ENCODE data around the gene ISY1. TPM values are rescaled to one million over a fixed set of nuclear protein-coding genes. Genes with fewer than 3 reads are reported as not detected.
"Not testable (repeated sequence)": the region's sequence is repeated elsewhere in the genome, so short reads cannot be mapped to it uniquely, and the experiment has no call there.

ISY1 gene
- total and polyA plus RNA-seq, 8 donors: 5.4 to 31.5 (median 13.2) TPM

DNA sequence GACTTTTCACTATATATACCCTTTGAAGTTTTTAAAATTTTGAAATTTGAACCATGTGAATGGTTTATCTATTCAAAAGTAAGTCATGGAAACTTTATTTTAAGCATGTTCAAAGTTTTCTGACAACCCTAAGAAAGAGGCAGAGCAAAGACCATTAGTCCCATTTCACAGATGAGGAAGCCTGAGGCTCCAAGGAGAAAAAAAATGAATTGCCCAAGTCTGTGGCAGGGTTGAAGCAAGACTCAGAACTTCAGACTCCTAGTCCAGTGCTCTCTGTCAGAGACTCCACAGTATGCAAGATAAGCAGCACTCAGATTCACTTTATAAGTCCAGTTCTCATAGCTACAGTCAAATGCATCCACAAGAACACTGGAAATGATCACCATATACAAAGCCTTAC is 43.7 kb downstream of the ISY1 start:
- intact Hi-C loops (cut with DNase I; ENCODE audit: low total_unique reads): no loop called here
- no peak overlapping the region for H3K4me3 ChIP-seq
- peaks cover 30 to 64% (median 52%) of the 10 kb centered on the region in 4 donors for H3K4me1 ChIP-seq
- H3K9me3 ChIP-seq: no peaks in the 10 kb centered on the region
- DNase-seq: no peak
- no peaks in the 10 kb centered on the region for H3K27me3 ChIP-seq
- peaks cover 8 to 48% (median 32%) of the 10 kb centered on the region in 4 donors for H3K36me3 ChIP-seq
- TF ChIP-seq, protein P1, sequence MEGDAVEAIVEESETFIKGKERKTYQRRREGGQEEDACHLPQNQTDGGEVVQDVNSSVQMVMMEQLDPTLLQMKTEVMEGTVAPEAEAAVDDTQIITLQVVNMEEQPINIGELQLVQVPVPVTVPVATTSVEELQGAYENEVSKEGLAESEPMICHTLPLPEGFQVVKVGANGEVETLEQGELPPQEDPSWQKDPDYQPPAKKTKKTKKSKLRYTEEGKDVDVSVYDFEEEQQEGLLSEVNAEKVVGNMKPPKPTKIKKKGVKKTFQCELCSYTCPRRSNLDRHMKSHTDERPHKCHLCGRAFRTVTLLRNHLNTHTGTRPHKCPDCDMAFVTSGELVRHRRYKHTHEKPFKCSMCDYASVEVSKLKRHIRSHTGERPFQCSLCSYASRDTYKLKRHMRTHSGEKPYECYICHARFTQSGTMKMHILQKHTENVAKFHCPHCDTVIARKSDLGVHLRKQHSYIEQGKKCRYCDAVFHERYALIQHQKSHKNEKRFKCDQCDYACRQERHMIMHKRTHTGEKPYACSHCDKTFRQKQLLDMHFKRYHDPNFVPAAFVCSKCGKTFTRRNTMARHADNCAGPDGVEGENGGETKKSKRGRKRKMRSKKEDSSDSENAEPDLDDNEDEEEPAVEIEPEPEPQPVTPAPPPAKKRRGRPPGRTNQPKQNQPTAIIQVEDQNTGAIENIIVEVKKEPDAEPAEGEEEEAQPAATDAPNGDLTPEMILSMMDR (IDR thresholded peaks at IDR 0.05): no peak
- TF ChIP-seq EP300 (IDR thresholded peaks at IDR 0.05) (no peak), POLR2AphosphoS5 (IDR thresholded peaks at IDR 0.05) (no peak), POLR2A (IDR thresholded peaks at IDR 0.05) (no peak)
- H3K27ac ChIP-seq: peak overlapping the region in 1 of 5 donors; percentile 55

DNA sequence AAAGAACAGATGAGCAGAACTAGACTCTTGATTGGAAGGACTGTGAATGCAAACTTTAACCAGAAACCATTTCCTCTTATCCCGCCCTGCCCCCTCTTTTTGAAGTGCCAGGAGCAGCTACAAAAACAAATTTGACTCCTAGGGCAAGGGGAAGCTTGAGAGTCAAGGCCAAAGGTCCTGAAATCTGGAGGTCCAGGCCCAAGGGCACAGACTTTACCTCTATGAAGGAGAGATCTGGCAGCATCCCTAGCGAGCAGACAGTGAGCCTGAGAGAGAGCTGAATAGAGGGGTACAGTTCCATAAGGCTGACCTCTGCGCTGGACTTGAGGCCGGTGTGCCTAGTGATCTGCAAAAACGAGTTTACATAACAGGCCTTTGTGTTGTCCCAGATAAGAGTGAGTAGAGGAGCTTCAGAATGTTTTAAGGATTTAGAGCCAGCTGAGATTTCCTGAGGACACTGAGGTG is 44.3 kb downstream of the ISY1 start:
- Histone ChIP-seq H3K9me3 (no peaks in the 10 kb centered on the region), H3K4me1 (peaks cover 30 to 62% (median 49%) of the 10 kb centered on the region in 4 donors), H3K4me3 (peak overlapping the region in 1 of 4 donors; percentile 13), H3K27me3 (no peaks in the 10 kb centered on the region), H3K36me3 (peaks cover 8 to 54% (median 36%) of the 10 kb centered on the region in 4 donors), H3K27ac (peak overlapping the region in 4 of 5 donors; percentile 2 to 55 (median 46))
- TF ChIP-seq POLR2A (IDR thresholded peaks at IDR 0.05) (no peak), EP300 (IDR thresholded peaks at IDR 0.05) (no peak), POLR2AphosphoS5 (IDR thresholded peaks at IDR 0.05) (no peak)
- TF ChIP-seq, protein P1 (IDR thresholded peaks at IDR 0.05): no peak
- DNase-seq: peak in 1 of 2 donors; percentile 28
- intact Hi-C loops (cut with DNase I; ENCODE audit: low total_unique reads): no loop called here
- WGBS, 5 donors: 14 to 37% (median 33%) methylated on average over 5 of the region's 5 CpGs

- 85 to 87% (median 87%) methylated on average over 6 of the region's 6 CpGs for WGBS, 5 donors
- Histone ChIP-seq H3K27ac (no peak overlapping the region), H3K36me3 (peaks cover 8 to 73% (median 53%) of the 10 kb centered on the region in 4 donors), H3K9me3 (no peaks in the 10 kb centered on the region), H3K4me3 (no peak overlapping the region), H3K27me3 (no peaks in the 10 kb centered on the region), H3K4me1 (peaks cover 21 to 52% (median 37%) of the 10 kb centered on the region in 4 donors)
- no peak for DNase-seq
- intact Hi-C loops (cut with DNase I; ENCODE audit: low total_unique reads): no loop called here
- TF ChIP-seq EP300 (IDR thresholded peaks at IDR 0.05): no peak
- TF ChIP-seq POLR2AphosphoS5 (IDR thresholded peaks at IDR 0.05): no peak
- TF ChIP-seq, protein P1 (IDR thresholded peaks at IDR 0.05): no peak
- TF ChIP-seq POLR2A (IDR thresholded peaks at IDR 0.05): no peak
Observed at GRCh38 chr3:129114455-129114854, 46.4 kb downstream of the ISY1 start.

DNA sequence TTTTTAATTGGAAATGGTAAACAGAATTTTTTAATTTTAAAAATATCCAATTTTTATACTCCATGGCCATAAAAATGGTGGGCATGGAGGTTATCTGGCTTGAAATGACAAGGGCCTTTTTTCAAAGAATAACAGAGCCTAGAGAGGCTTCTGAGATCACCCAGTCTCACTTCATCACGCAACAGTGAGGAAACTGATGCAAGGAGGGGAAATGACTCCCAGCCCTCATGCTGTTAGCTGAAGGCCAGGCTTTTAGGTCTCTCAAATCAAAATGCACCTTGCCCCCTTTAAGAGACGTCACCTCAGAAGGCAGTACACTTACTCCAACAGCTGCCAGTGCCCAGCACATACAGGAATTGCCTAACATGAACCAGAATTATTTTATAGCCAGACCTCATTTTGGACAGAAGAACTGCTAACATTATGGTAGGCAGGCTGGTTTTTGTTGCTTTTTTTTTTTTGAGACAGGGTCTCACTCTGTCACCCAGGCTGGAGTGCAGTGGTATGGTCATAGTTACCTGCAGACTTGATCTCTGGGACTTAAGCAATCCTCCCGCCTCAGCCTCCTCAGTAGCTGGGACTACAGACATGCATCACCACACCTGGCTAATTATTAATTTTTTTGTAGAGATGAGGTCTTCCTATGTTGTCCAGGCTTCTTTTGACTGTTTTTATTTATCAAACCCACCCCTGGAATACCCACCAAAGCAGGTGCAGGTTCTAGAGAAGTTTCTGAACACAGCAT is 48.4 kb downstream of the ISY1 start:
- Histone ChIP-seq H3K4me1 (peaks cover 10 to 42% (median 22%) of the 10 kb centered on the region in 4 donors), H3K4me3 (no peak overlapping the region), H3K27me3 (no peaks in the 10 kb centered on the region), H3K36me3 (peaks cover 4 to 85% (median 61%) of the 10 kb centered on the region in 4 donors), H3K27ac (no peak overlapping the region), H3K9me3 (no peaks in the 10 kb centered on the region)
- WGBS, 5 donors: 83 to 91% (median 87%) methylated on average over 3 of the region's 3 CpGs
- TF ChIP-seq POLR2A (IDR thresholded peaks at IDR 0.05): no peak
- no peak for TF ChIP-seq POLR2AphosphoS5 (IDR thresholded peaks at IDR 0.05)
- TF ChIP-seq EP300 (IDR thresholded peaks at IDR 0.05): no peak
- TF ChIP-seq, protein P1 (IDR thresholded peaks at IDR 0.05): no peak
- intact Hi-C loops (cut with DNase I; ENCODE audit: low total_unique reads): no loop called here
- DNase-seq: no peak

DNA sequence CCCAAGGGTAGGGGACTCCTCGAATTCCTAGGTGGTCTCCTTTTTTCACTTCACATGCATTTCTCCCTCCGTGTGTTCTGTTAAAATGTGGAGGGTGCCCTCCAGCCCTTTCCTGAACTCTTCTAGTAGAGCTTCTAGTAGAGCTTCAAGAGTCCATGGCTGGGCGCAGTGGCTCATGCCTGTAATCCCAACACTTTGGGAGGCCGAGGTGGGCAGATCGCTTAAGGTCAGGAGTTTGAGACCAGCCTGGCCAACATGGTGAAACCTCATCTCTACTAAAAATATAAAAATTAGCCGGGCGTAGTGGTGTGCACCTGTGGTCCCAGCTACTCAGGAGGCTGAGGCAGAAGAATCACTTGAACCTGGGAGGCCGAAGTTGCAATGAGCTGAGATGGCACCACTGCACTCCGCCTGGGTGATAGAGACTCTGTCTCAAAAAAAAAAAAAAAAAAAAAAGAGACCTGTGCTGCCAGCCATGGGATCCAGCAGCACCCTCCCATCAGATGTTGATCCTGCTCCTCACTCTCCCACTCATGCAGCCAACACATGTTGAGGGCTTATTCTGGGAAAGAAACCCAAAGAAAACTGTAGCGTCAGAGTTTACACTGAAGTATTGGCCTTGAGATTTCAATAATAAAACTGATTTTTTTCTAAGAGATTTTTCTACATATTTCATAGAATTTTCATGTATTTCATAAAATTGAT is 49.6 kb downstream of the ISY1 start:
- DNase-seq; H3K9me3 ChIP-seq; intact Hi-C loops (cut with DNase I; ENCODE audit: low total_unique reads); H3K4me3 ChIP-seq; H3K27me3 ChIP-seq; H3K27ac ChIP-seq: not testable (repeated sequence)
- WGBS, 5 donors: 92 to 97% (median 95%) methylated on average over 10 of the region's 10 CpGs
- Histone ChIP-seq H3K36me3 (peaks cover 4 to 92% (median 72%) of the 10 kb centered on the region in 4 donors), H3K4me1 (peaks cover 3 to 41% (median 15%) of the 10 kb centered on the region in 4 donors)

Measured in stomach (tissue), 9 donors.